Fibroblast of lung (primary cell): ENCODE data around the gene PARP14. TPM values are rescaled to one million over a fixed set of nuclear protein-coding genes. Genes with fewer than 3 reads are reported as not detected.

ENCODE experiments used
- DNase-seq, 2 donors: peaks; one replicate each; pipeline versions ENCODE4 v3.0.0 to v3.0.0-alpha.2; 2010; ENCODE audit warnings: low read depth in 2 of 2
- H2AFZ ChIP-seq: 2 replicates; pipeline ENCODE4 v1.5.1; 2012; ENCODE audit warnings: low read length, control low read depth, inconsistent platforms
- H3K27ac ChIP-seq: 2 replicates; pipeline ENCODE4 v1.5.1; 2011; ENCODE audit warnings: low read length, control low read depth; ENCODE audit not compliant: insufficient read depth
- H3K27me3 ChIP-seq: 2 replicates; pipeline ENCODE4 v1.5.1; 2011; ENCODE audit warnings: mild to moderate bottlenecking, low read length; ENCODE audit not compliant: control insufficient read depth, insufficient read depth
- H3K36me3 ChIP-seq: 2 replicates; pipeline ENCODE4 v1.5.1; 2011; ENCODE audit warnings: low read length; ENCODE audit not compliant: control insufficient read depth, insufficient read depth
- H3K4me1 ChIP-seq: 2 replicates; pipeline ENCODE4 v1.5.1; 2011; ENCODE audit warnings: low read length; ENCODE audit not compliant: control insufficient read depth, insufficient read depth; ENCODE audit errors: extremely low read depth
- H3K4me2 ChIP-seq: 2 replicates; pipeline ENCODE4 v1.5.1; 2011; ENCODE audit warnings: low read length, control low read depth; ENCODE audit not compliant: insufficient read depth; ENCODE audit errors: extremely low read depth
- H3K4me3 ChIP-seq, 4 experiments: fragments of 200-600 bp in 1 of 4; sonication (generic) in 1 of 4; replicated peaks in 1 of 4; 2 replicates each; pipeline ENCODE4 v1.5.1; 2011 to 2016; ENCODE audit warnings: low read length in 4 of 4, low read depth in 3 of 4, mild to moderate bottlenecking in 3 of 4, control low read depth in 2 of 4, inconsistent platforms in 1 of 4, mixed read lengths in 1 of 4; ENCODE audit not compliant: insufficient read depth in 1 of 4; ENCODE audit errors: control extremely low read depth in 1 of 4
- H3K79me2 ChIP-seq: 2 replicates; pipeline ENCODE4 v1.5.1; 2012; ENCODE audit warnings: mild to moderate bottlenecking, low read length, inconsistent platforms; ENCODE audit not compliant: control insufficient read depth, insufficient read depth
- H3K9ac ChIP-seq: 2 replicates; pipeline ENCODE4 v1.5.1; 2011; ENCODE audit warnings: mild to moderate bottlenecking, low read length, control low read depth; ENCODE audit not compliant: insufficient read depth
- H3K9me3 ChIP-seq: 2 replicates; pipeline ENCODE4 v1.5.1; 2012; ENCODE audit warnings: low read depth, low read length; ENCODE audit not compliant: control insufficient read depth, insufficient read depth
- H4K20me1 ChIP-seq: 2 replicates; pipeline ENCODE4 v1.5.1; 2011; ENCODE audit warnings: low read length; ENCODE audit not compliant: control insufficient read depth, insufficient read depth; ENCODE audit errors: extremely low read depth
- CTCF ChIP-seq, 2 donors: IDR thresholded peaks in 1 of 2; conservative IDR thresholded peaks in 1 of 2; 1 replicate in 1 of 2; 2 replicates in 1 of 2; pipeline ENCODE4 v1.5.1; 2011 to 2012; ENCODE audit warnings: low read length in 2 of 2, control low read depth in 1 of 2, inconsistent platforms in 1 of 2, low read depth in 1 of 2, mild to moderate bottlenecking in 1 of 2
- EZH2 ChIP-seq: IDR thresholded peaks from 2 replicates; pipeline ENCODE4 v1.5.1; 2012; ENCODE audit warnings: low read length, control low read depth, mild to moderate bottlenecking; ENCODE audit errors: missing control alignments
- polyA plus RNA-seq, 2 donors: library from polyadenylated mRNA; depleted of rRNA in 1 of 2; stranded (reverse) in 1 of 2; unstranded in 1 of 2; fragments of >200 nt; gene quantifications; 2 replicates each; pipeline ENCODE4 v1.2.1, GENCODE V29; 2011 to 2012; ENCODE audit warnings: missing spikeins in 1 of 2
- total RNA-seq: library from RNA; depleted of rRNA; stranded (reverse); fragments of >200 nt; gene quantifications from 2 replicates; pipeline ENCODE4 v1.2.1, GENCODE V29; 2014

Gene PARP14
- total and polyA plus RNA-seq, 2 donors (not counting 1 experiment from before 2014, with no cell fraction given), result 35.6 to 78.3 TPM

DNA sequence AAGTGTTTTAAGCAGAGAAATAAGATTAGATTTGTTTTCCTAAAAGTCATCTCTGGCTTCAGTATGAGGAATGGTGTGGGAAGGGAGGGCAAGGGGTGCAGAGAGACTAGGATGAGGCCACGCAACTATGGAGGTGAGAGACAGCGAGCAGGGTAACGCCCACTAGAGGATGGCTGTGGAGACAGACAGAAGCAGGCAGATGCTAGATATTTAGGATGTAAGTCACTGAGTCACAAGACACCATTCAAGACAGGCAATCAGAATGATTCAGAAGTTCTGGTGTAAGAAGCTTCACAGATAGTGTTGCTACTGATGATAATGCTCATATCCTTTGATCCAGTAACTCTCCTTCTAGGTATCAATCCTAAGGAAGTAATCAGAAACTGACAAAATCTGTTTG lies 93.9 kb downstream of the PARP14 start:
- Histone ChIP-seq H3K79me2 (no peaks in the 10 kb centered on the region), H3K9me3 (no peaks in the 10 kb centered on the region), H3K4me2 (no peak overlapping the region), H4K20me1 (no peaks in the 10 kb centered on the region), H3K4me1 (no peaks in the 10 kb centered on the region), H2AFZ (no peak overlapping the region), H3K9ac (no peak overlapping the region), H3K27ac (no peak overlapping the region), H3K27me3 (no peaks in the 10 kb centered on the region), H3K36me3 (no peaks in the 10 kb centered on the region), H3K4me3 (no peak overlapping the region)
- TF ChIP-seq EZH2 (no peak), CTCF (conservative IDR thresholded peaks at IDR 0.05 in 1 of 2, IDR thresholded peaks at IDR 0.05 in 1 of 2; ENCODE audit: low read depth in 1 of 2, low read length in 2 of 2) (no peak)
- DNase-seq, result peak; percentile 12 to 68

GRCh38 chr3:122776675-122777468 lies 96.2 kb downstream of the PARP14 start:
- Histone ChIP-seq H4K20me1 (no peaks in the 10 kb centered on the region), H2AFZ (no peak overlapping the region), H3K4me1 (no peaks in the 10 kb centered on the region), H3K9ac (no peak overlapping the region), H3K79me2 (no peaks in the 10 kb centered on the region), H3K27me3 (no peaks in the 10 kb centered on the region), H3K36me3 (no peaks in the 10 kb centered on the region), H3K4me2 (no peak overlapping the region), H3K27ac (no peak overlapping the region), H3K9me3 (no peaks in the 10 kb centered on the region), H3K4me3 (no peak overlapping the region)
- DNase-seq, result no peak
- no peak for TF ChIP-seq EZH2
- TF ChIP-seq CTCF (conservative IDR thresholded peaks at IDR 0.05 in 1 of 2, IDR thresholded peaks at IDR 0.05 in 1 of 2; ENCODE audit: low read depth in 1 of 2, low read length in 2 of 2), result no peak

DNA sequence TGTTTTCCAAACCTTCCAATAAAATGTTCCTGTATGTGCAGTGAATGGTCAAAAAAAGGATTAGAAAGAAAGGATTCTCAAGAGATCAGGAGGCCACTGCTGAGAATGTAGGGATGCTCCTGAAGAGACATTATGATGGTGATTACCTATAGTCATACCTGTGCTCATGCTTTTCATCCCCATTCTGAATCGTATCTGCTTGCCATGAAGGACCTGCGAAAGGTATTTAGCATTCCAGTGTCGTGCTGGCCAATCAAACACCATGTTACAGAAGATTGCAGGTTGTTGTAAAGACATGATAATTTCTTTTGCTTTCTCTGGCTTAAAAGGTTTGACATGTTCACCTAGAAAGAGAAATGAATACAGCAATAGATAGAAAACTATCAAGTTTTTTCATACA lies 96.9 kb downstream of the PARP14 start:
- no peaks in the 10 kb centered on the region for H3K4me1 ChIP-seq
- no peak for DNase-seq
- no peaks in the 10 kb centered on the region for H3K27me3 ChIP-seq
- no peaks in the 10 kb centered on the region for H3K9me3 ChIP-seq
- no peak overlapping the region for H3K4me2 ChIP-seq
- H4K20me1 ChIP-seq, result no peaks in the 10 kb centered on the region
- no peak overlapping the region for H2AFZ ChIP-seq
- TF ChIP-seq CTCF (conservative IDR thresholded peaks at IDR 0.05 in 1 of 2, IDR thresholded peaks at IDR 0.05 in 1 of 2; ENCODE audit: low read depth in 1 of 2, low read length in 2 of 2) (no peak), EZH2 (no peak)
- no peak overlapping the region for H3K27ac ChIP-seq
- no peak overlapping the region for H3K4me3 ChIP-seq
- no peaks in the 10 kb centered on the region for H3K36me3 ChIP-seq
- H3K79me2 ChIP-seq, result no peaks in the 10 kb centered on the region
- no peak overlapping the region for H3K9ac ChIP-seq

Other genes with a start within 250 kb of the PARP14 start
- 21.3 and 23.9 TPM in 2 replicates for gene KPNA1, start 165.9 kb upstream of the PARP14 start, total RNA-seq
- gene KPNA1, start 165.9 kb upstream of the PARP14 start, polyA plus RNA-seq, result 54.5 and 56.0 TPM in 2 replicates
- 44.2 and 56.0 TPM in 2 replicates for gene PARP9, start 116.5 kb upstream of the PARP14 start, total RNA-seq
- gene PARP9, start 116.5 kb upstream of the PARP14 start, polyA plus RNA-seq, result 39.2 and 50.0 TPM in 2 replicates
- gene DTX3L, start 116.5 kb upstream of the PARP14 start, total RNA-seq, result 24.4 and 31.9 TPM in 2 replicates
- gene DTX3L, start 116.5 kb upstream of the PARP14 start, polyA plus RNA-seq, result 14.5 and 15.9 TPM in 2 replicates
- 0.26 and 1.2 TPM in 2 replicates for gene PARP15, start 103.2 kb upstream of the PARP14 start, total RNA-seq
- gene PARP15, start 103.2 kb upstream of the PARP14 start, polyA plus RNA-seq, result 0.62 and 0.70 TPM in 2 replicates
- 12.4 and 14.4 TPM in 2 replicates for gene HSPBAP1, start 113.0 kb downstream of the PARP14 start, total RNA-seq
- gene HSPBAP1, start 113.0 kb downstream of the PARP14 start, polyA plus RNA-seq, result 5.2 and 5.4 TPM in 2 replicates
- gene SLC49A4, start 114.2 kb downstream of the PARP14 start, total RNA-seq, result 19.3 and 20.6 TPM in 2 replicates
- 14.5 and 15.0 TPM in 2 replicates for gene SLC49A4, start 114.2 kb downstream of the PARP14 start, polyA plus RNA-seq